ENCODE results near the gene PTHLH. TPM values are rescaled to one million over a fixed set of nuclear protein-coding genes. Genes with fewer than 3 reads are reported as not detected.

The PTHLH gene
- total and polyA plus RNA-seq, 2 donors (not counting 3 experiments of a cell fraction or from before 2014, with no cell fraction given): 0.60 to 0.65 TPM

DNA sequence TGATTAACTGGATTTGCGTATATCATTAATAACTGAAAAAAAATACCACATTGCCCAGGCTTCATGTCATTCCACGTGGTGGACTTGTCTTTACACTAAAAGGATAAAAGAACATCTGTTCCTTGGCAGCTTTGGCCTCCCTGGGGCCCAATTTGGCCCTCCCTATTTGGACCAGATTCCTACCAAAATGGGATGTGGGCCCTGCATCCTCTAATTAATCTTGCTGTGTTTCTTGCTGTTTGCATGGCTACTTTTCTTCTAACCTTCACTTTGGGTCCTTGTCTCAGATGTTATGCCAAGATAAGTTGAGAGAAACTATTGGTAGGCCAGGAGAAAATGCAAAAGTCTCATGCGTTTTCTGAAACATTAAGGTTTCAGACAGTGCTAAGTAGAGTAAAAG lies 57.5 kb downstream of the PTHLH start:
- CTCF ChIA-PET: interaction anchor here (0.8 kb wide), 1 partner anchor 26 kb away, joined by 3 read pairs; no protein-coding TSS in a partner anchor
- Histone ChIP-seq H3K27ac (ENCODE audit: insufficient read depth, low read depth, low read length) (no peak overlapping the region), H3K9ac (replicated peaks; ENCODE audit: extremely low read depth, insufficient read depth, low read length) (no peak overlapping the region), H3K9me3 (replicated peaks; ENCODE audit: control insufficient read depth, insufficient read depth, low read length) (no peaks in the 10 kb centered on the region), H3K4me1 (ENCODE audit: control insufficient read depth, extremely low read depth, insufficient read depth, low read length) (no peaks in the 10 kb centered on the region), H3K27me3 (ENCODE audit: control insufficient read depth in 2 of 2, insufficient read depth in 2 of 2, low read length in 2 of 2) (no peaks in the 10 kb centered on the region), H3K79me2 (ENCODE audit: control insufficient read depth, insufficient read depth, low read length) (no peaks in the 10 kb centered on the region), H3K36me3 (ENCODE audit: control insufficient read depth in 2 of 2, extremely low read depth in 1 of 2, insufficient read depth in 2 of 2, low read length in 2 of 2) (no peaks in the 10 kb centered on the region), H3K4me2 (ENCODE audit: insufficient read depth, low read length) (no peak overlapping the region), H3K4me3 (replicated peaks in 1 of 3; ENCODE audit: insufficient read depth in 1 of 3, low read depth in 1 of 3, low read length in 3 of 3) (no peak overlapping the region), H2AFZ (ENCODE audit: low read depth, low read length) (no peak overlapping the region), H4K20me1 (replicated peaks; ENCODE audit: control insufficient read depth, extremely low read depth, insufficient read depth, low read length) (no peaks in the 10 kb centered on the region), H3K9me1 (replicated peaks; ENCODE audit: control insufficient read depth, extremely low read depth, insufficient read depth, low read length) (no peaks in the 10 kb centered on the region)
- BruUV-seq (replicated peaks): no TSS peak
- FAIRE-seq: no peak
- intact Hi-C loops (cut with micrococcal nuclease): no loop called here
- dilution Hi-C loops (cut with MboI; ENCODE audit: extremely low pct_ligation_motif_present, low sequenced_read_pairs): no loop called here
- no peak for DNase-seq (ENCODE audit: low read depth, low spot score)
- POLR2A ChIA-PET: no interaction called here
- TF ChIP-seq EZH2 (IDR thresholded peaks at IDR 0.05; ENCODE audit: borderline replicate concordance, low read depth, low read length, severe bottlenecking): no peak
- TF ChIP-seq, protein P1, sequence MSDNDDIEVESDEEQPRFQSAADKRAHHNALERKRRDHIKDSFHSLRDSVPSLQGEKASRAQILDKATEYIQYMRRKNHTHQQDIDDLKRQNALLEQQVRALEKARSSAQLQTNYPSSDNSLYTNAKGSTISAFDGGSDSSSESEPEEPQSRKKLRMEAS (IDR thresholded peaks at IDR 0.05; ENCODE audit: insufficient read depth, insufficient read length): no peak
- TF ChIP-seq JUN (IDR thresholded peaks at IDR 0.05; ENCODE audit: borderline replicate concordance, insufficient read depth, insufficient read length, low read depth): no peak
- no peak for TF ChIP-seq GATA2 (IDR thresholded peaks at IDR 0.05; ENCODE audit: insufficient read depth, insufficient read length, low read depth, low read length)
- no peak for TF ChIP-seq POLR2A (IDR thresholded peaks at IDR 0.05; ENCODE audit: low read depth, low read length)
- no peak for TF ChIP-seq FOS (IDR thresholded peaks at IDR 0.05; ENCODE audit: borderline replicate concordance, insufficient read depth, low read length)
- no peak for TF ChIP-seq POLR2AphosphoS5 (IDR thresholded peaks at IDR 0.05; ENCODE audit: insufficient read depth, low read depth, low read length)
- TF ChIP-seq, protein P2, sequence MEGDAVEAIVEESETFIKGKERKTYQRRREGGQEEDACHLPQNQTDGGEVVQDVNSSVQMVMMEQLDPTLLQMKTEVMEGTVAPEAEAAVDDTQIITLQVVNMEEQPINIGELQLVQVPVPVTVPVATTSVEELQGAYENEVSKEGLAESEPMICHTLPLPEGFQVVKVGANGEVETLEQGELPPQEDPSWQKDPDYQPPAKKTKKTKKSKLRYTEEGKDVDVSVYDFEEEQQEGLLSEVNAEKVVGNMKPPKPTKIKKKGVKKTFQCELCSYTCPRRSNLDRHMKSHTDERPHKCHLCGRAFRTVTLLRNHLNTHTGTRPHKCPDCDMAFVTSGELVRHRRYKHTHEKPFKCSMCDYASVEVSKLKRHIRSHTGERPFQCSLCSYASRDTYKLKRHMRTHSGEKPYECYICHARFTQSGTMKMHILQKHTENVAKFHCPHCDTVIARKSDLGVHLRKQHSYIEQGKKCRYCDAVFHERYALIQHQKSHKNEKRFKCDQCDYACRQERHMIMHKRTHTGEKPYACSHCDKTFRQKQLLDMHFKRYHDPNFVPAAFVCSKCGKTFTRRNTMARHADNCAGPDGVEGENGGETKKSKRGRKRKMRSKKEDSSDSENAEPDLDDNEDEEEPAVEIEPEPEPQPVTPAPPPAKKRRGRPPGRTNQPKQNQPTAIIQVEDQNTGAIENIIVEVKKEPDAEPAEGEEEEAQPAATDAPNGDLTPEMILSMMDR (IDR thresholded peaks at IDR 0.05; ENCODE audit: extremely low read depth in 1 of 2, insufficient read depth in 1 of 2, low read depth in 1 of 2, low read length in 2 of 2): no peak
- TF ChIP-seq MYC (IDR thresholded peaks at IDR 0.05; ENCODE audit: low read depth, low read length): no peak
